H54 (cell line): ENCODE data around the gene PGBD5.
"Not testable (repeated sequence)": the region's sequence is repeated elsewhere in the genome, so short reads cannot be mapped to it uniquely, and the experiment has no call there.

Experiments used
- DNase-seq: peaks from one replicate; pipeline ENCODE4 v3.0.0; 2011; ENCODE audit warnings: low spot score, mixed read lengths; ENCODE audit not compliant: insufficient read length
- FAIRE-seq: peaks from 3 replicates; lab custom pipeline; 2011; peaks lifted over from hg19 to GRCh38; lab: Jason Lieb, UNC
- POLR2A ChIP-seq: IDR thresholded peaks from 2 replicates; pipeline ENCODE4 v1.6.1; 2011; ENCODE audit warnings: low read depth, mild to moderate bottlenecking, low read length

The PGBD5 gene

GRCh38 chr1:230421481-230421880 lies 4.7 kb downstream of the PGBD5 start:
- FAIRE-seq = no peak
- no peak for DNase-seq
- no peak for TF ChIP-seq POLR2A

DNA sequence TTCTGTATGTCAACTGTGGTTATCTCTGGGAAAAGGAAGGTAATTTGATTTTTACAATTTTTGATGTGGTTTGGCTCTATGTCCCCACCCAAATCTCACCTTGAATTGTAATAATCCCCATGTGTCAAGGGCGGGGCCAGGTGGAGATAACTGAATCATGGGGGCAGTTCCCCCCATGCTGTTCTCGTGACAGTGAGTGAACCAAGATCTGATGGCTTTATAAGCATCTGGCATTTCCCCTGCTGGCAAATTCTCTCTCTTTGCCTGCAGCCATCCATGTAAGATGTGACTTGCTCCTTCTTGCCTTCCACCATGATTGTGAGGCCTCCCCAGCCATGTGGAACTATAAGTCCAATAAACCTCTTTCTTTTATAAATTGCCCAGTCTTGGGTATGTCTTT lies 5.8 kb downstream of the PGBD5 start:
- DNase-seq, FAIRE-seq: not testable (repeated sequence)

- FAIRE-seq = no peak
- TF ChIP-seq POLR2A = no peak
- no peak for DNase-seq
These were observed 9.7 kb downstream of the PGBD5 start for GRCh38 chr1:230416430-230416829.

DNA sequence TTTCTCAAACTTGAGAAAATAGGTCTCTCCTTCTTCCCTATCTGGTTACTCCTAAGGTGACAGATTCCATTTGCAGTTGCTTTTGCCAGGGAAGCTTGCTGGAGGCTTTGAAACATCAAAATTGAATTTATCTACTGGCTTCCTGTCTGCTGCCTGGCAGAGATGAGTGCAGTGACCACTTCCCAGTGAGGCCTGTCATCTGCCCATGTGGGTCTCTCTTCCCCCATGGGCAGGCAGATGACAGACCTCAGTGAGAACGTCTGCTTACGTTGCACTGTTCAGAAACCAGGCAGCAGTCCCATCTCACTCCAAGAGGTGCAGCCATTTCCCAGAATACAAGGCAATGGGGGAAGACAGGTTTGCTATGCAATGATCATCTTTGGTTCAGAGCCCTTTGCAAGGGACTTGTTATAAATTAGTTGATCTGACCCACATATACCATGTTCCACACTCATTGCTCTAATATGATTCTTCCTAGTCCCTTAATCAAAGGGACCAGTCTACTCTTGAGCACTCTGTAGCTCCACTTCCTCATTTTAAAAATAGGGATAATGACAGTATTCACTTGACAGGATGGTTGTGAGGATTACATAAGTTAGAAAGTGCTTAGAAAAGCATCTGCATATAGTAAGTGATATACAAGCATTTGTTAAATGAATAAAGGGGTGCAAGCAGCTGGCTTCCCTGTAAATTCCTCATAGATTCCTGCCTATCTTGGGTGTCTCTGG lies 10.6 kb downstream of the PGBD5 start:
- no peak for TF ChIP-seq POLR2A
- DNase-seq (no peak), FAIRE-seq (no peak)

- TF ChIP-seq POLR2A = no peak
- FAIRE-seq = no peak
- DNase-seq = no peak
These were observed 11.4 kb downstream of the PGBD5 start for GRCh38 chr1:230414694-230415093.

- DNase-seq (no peak), FAIRE-seq (no peak)
- no peak for TF ChIP-seq POLR2A
These were observed 12.0 kb downstream of the PGBD5 start for GRCh38 chr1:230414102-230414501.

- FAIRE-seq (no peak), DNase-seq (no peak)
- TF ChIP-seq POLR2A = no peak
These were observed 13.1 kb downstream of the PGBD5 start for GRCh38 chr1:230413061-230413460.

GRCh38 chr1:230408971-230409370 lies 17.2 kb downstream of the PGBD5 start:
- no peak for TF ChIP-seq POLR2A
- DNase-seq (no peak), FAIRE-seq (no peak)

- no peak for DNase-seq
- no peak for FAIRE-seq
These were observed 18.8 kb downstream of the PGBD5 start for GRCh38 chr1:230407351-230407750.

DNA sequence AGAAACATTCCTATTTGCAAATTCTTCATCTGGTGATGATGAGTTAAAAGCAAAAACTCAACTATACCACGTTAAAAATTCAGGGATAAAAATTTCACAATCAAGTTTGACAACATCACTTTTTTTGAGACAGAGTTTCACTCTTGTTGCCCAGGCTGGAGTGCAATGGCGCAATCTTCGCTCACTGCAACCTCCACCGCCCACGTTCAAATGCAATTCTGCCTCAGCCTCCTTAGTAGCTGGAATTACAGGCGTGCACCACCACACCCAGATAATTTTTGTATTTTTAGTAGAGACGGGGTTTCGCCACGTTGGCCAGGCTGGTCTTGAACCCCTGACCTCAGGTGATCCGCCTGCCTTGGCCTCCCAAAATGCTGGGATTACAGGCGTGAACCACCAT lies 19.4 kb downstream of the PGBD5 start:
- not testable (repeated sequence) for FAIRE-seq, DNase-seq

More at GRCh38 chr1:230407351-230407750, 18.8 kb downstream of the PGBD5 start:
- no peak for TF ChIP-seq POLR2A

GRCh38 chr1:230403442-230403841 lies 22.7 kb downstream of the PGBD5 start:
- DNase-seq (no peak), FAIRE-seq (no peak)
- no peak for TF ChIP-seq POLR2A

GRCh38 chr1:230401763-230402294 lies 24.3 kb downstream of the PGBD5 start:
- TF ChIP-seq POLR2A = no peak
- no peak for FAIRE-seq
- DNase-seq = no peak

- DNase-seq (no peak), FAIRE-seq (no peak)
- TF ChIP-seq POLR2A = no peak
These were observed 25.0 kb downstream of the PGBD5 start for GRCh38 chr1:230401101-230401500.

GRCh38 chr1:230400007-230400344 lies 26.2 kb downstream of the PGBD5 start:
- FAIRE-seq = no peak

DNA sequence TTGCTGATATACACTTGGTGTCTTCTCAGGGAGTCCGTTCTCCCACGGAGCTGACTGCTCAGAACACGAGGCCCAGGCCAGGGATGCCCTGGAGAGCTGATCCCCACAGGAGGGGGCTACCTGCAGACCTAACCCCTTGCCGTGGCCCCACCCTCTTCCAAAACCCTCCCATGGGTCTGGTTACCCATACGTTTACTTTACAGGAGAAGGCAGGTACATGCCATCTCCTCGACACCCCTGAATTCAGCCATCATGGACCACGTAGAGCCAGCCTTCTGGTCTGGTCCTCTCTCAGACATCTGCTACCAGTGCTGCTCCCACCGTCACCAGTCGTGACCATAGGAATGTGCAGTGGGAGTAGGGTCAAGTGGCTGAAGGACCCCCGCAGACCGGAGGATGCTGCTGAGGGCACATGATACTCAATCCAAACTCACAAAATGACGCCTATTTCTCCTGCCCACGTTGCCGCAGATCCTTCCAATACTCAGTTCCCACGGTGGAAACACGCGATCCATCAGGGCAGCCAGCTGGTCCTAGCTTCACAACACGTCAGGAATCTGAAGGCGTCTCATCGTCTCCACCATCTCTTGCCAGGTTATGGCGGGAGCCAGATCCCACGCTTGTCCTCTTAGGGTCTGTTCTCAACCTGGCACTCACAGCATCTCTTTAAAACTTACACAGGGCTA lies 26.7 kb downstream of the PGBD5 start:
- FAIRE-seq = no peak

More at GRCh38 chr1:230400007-230400344, 26.2 kb downstream of the PGBD5 start:
- no peak for DNase-seq
- no peak for TF ChIP-seq POLR2A

More for the DNA sequence above, 26.7 kb downstream of the PGBD5 start:
- DNase-seq = no peak
- TF ChIP-seq POLR2A = no peak
